Adrenal gland (tissue), 12 donors: ENCODE measurements around the gene ERI3. TPM values are rescaled to one million over a fixed set of nuclear protein-coding genes. Genes with fewer than 3 reads are reported as not detected.

ENCODE experiments used
- DNase-seq, 7 donors: peaks; one replicate each; pipeline ENCODE4 v3.0.0-alpha.2; 2019 to 2020
- H3K27ac ChIP-seq, 5 donors: fragments of 200-600 bp; sonication (generic) in 4 of 5; 1 replicate in 3 of 5; 2 replicates in 2 of 5; pipeline versions ENCODE4 v1.5.1 to v1.8.0; 2016 to 2020; ENCODE audit warnings: mild to moderate bottlenecking in 1 of 5
- H3K27me3 ChIP-seq: fragments of 200-600 bp; 2 replicates; pipeline ENCODE4 v1.8.0; 2021
- H3K36me3 ChIP-seq, 2 donors: fragments of 200-600 bp; replicated peaks in 1 of 2; 1 replicate in 1 of 2; 2 replicates in 1 of 2; pipeline versions ENCODE4 v1.5.1 to v1.8.0; 2018 to 2022
- H3K4me1 ChIP-seq, 2 donors: fragments of 200-600 bp; replicated peaks in 1 of 2; 1 replicate in 1 of 2; 2 replicates in 1 of 2; pipeline versions ENCODE4 v1.5.1 to v1.8.0; 2018 to 2021
- H3K4me3 ChIP-seq, 4 donors: fragments of 200-600 bp; sonication (generic) in 3 of 4; one replicate each; pipeline ENCODE4 v1.5.1; 2016 to 2018
- H3K9me3 ChIP-seq, 3 donors: fragments of 200-600 bp; sonication (generic) in 1 of 3; replicated peaks in 1 of 3; 1 replicate in 2 of 3; 2 replicates in 1 of 3; pipeline versions ENCODE4 v1.5.1 to v1.8.0; 2016 to 2021
- CTCF ChIP-seq, 6 experiments: fragments of 450-650 bp in 4 of 6; fragments of 200-600 bp in 2 of 6; sonication (generic) in 1 of 6; IDR thresholded peaks; 1 replicate in 5 of 6; 2 replicates in 1 of 6; pipeline versions ENCODE4 v1.5.1 to v1.8.0; 2016 to 2021; ENCODE audit warnings: antibody characterized with exemption in 6 of 6, mild to moderate bottlenecking in 2 of 6, moderate library complexity in 1 of 6
- POLR2A ChIP-seq, 2 donors: fragments of 450-650 bp; IDR thresholded peaks; one replicate each; pipeline ENCODE4 v1.6.1; 2017; ENCODE audit warnings: antibody characterized with exemption in 2 of 2, mild to moderate bottlenecking in 2 of 2, moderate library complexity in 1 of 2
- WGBS, 4 donors: extraction: QIAGEN DNeasy Blood & Tissue Kit in 2 of 4; methylation state at CpG; one replicate each; pipeline versions ENCODE4 v1.1.5 to v1.1.7; 2013 to 2017; 5-methylcytosine and 5-hydroxymethylcytosine counted together
- intact Hi-C, 2 donors: fragments of 100-400 bp; cut with DNase I; formaldehyde crosslinking; loops; one replicate each; pipeline versions ENCODE4 v1.14.1 to v1.15.0; 2022 to 2023
- polyA plus RNA-seq, 3 donors: library from polyadenylated mRNA; stranded (reverse); fragments of 200-250 nt in 2 of 3; fragments of 350-450 nt in 1 of 3; fragmentation: Illumina TruSeq in 1 of 3; extraction: RNeasy Lipid Tissue Mini Kit (QIAGEN cat#74804) in 1 of 3; gene quantifications; one replicate each; pipeline ENCODE4 v1.2.3, GENCODE V29; 2013 to 2014
- total RNA-seq, 9 donors: library from RNA; depleted of rRNA in 4 of 9; stranded (reverse); fragments of >200 nt in 4 of 9; fragments of 120-200 nt in 1 of 9; fragmentation: NEBNext Ultra II Directional in 1 of 9; extraction: Animal tissue kit (Norgen Biotek cat#: 25700) in 1 of 9; gene quantifications; one replicate each; pipeline versions ENCODE4 v1.1.0 to v1.2.4, GENCODE V29; 2013 to 2023
- donor health status: healthy with polysubstance abuse.
- donor health status: Bipolar disorder and iron deficiency.
- donor health status: DM: yes; HTN: yes; CAD: no.
- donor health status: DM: no; HTN: no; CAD: no.
- donor health status: DM: no; HTN: no; CAD: no.
- donor health status: DM: yes; HTN: yes; CAD: no.

ERI3 gene
- total and polyA plus RNA-seq, 12 donors: 33.8 to 68.4 (median 46.7) TPM

GRCh38 chr1:44288883-44289282, 66.2 kb downstream of the ERI3 start:
- TF ChIP-seq POLR2A (IDR thresholded peaks at IDR 0.05): no peak
- no peak for TF ChIP-seq CTCF (IDR thresholded peaks at IDR 0.05)
- 89 to 99% (median 97%) methylated on average over 4 of the region's 4 CpGs for WGBS, 4 donors
- H3K4me3 ChIP-seq: no peak overlapping the region
- no peaks in the 10 kb centered on the region for H3K27me3 ChIP-seq
- no peaks in the 10 kb centered on the region for H3K9me3 ChIP-seq
- no peak for DNase-seq
- H3K27ac ChIP-seq: no peak overlapping the region
- intact Hi-C loops: no loop called here
- H3K4me1 ChIP-seq: peaks cover 0 to 2% of the 10 kb centered on the region in 2 donors
- no peaks in the 10 kb centered on the region for H3K36me3 ChIP-seq

GRCh38 chr1:44284184-44284583, 70.9 kb downstream of the ERI3 start:
- Histone ChIP-seq H3K9me3 (no peaks in the 10 kb centered on the region), H3K4me3 (no peak overlapping the region), H3K27ac (no peak overlapping the region), H3K36me3 (no peaks in the 10 kb centered on the region), H3K27me3 (no peaks in the 10 kb centered on the region), H3K4me1 (peaks cover 0 to 11% of the 10 kb centered on the region in 2 donors)
- intact Hi-C loops: no loop called here
- TF ChIP-seq CTCF (IDR thresholded peaks at IDR 0.05) (no peak), POLR2A (IDR thresholded peaks at IDR 0.05) (no peak)
- DNase-seq: no peak
- 86 to 98% (median 94%) methylated on average over 2 of the region's 2 CpGs for WGBS, 4 donors

DNA sequence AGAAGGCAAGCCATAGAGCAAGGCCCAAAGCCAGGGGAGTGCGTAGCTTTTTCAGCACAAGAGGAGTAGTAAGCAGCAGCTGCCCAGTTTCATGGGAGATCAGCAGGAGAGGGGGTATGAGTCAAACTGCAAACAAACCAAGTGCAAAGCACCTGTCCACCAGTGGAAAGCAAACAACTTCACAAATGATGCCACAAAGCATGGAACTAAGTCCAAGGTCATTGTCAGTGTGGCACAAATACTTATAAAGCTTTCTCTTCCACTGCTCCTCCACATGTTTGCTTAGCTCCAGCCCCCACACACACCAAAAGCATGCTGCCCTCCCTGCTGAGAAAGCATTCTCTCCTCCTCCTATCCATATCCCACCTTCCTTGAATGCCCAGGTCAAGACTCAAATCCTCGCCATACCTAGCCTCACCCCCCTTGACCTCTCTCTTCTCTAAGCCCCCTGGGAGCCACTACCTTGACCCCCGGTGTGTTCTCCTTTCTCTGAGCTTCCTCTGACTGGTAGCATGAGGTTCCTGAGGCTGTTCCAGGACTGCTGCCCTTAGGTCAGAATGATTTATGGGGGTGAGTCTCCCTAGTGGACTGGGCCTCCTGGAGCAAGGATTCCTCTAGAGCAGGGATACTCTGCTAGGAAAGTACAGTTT, 71.4 kb downstream of the ERI3 start:
- Histone ChIP-seq H3K4me1 (peaks cover 0 to 11% of the 10 kb centered on the region in 2 donors), H3K4me3 (no peak overlapping the region), H3K27ac (no peak overlapping the region), H3K36me3 (no peaks in the 10 kb centered on the region), H3K27me3 (no peaks in the 10 kb centered on the region), H3K9me3 (no peaks in the 10 kb centered on the region)
- TF ChIP-seq CTCF (IDR thresholded peaks at IDR 0.05) (no peak), POLR2A (IDR thresholded peaks at IDR 0.05) (no peak)
- intact Hi-C loops: no loop called here
- DNase-seq: no peak
- 91 to 96% (median 95%) methylated on average over 3 of the region's 3 CpGs for WGBS, 4 donors

DNA sequence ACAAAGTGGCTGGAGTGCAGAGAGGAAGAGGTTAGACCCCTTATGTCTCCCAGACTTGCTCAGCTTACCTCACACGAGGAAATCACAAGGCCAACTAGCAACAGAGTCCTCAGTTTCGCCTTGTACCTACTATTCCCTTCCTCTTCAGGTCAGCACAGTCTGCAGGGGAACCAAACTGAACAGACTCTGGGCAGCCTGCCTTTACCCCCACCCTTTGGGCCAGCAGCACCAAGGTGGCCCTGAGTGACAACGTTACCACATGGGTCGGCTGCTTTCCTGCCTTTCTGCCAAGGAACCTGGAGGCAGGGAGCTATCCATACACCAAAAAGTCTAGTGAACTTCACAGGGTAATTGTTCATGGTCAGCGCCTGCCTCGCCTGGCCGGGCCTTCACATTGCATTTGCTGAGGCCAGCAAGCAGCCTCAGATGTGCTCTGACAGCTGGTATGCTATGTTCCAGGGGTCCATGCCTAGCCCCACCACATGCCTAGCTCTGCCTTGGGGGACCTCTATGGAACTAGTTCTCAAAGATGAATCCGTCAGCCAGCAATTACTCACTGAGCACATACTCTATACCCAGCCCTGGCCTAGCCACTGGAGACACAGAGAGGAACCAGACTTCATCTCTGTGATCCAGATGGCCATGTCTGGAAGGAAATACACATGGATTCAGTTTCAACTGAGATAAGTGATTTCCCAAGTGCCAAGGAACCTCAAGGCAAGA, 72.2 kb downstream of the ERI3 start:
- no peak for TF ChIP-seq POLR2A (IDR thresholded peaks at IDR 0.05)
- TF ChIP-seq CTCF (IDR thresholded peaks at IDR 0.05): no peak
- 71 to 83% (median 78%) methylated on average over 8 of the region's 8 CpGs for WGBS, 4 donors
- Histone ChIP-seq H3K27me3 (no peaks in the 10 kb centered on the region), H3K27ac (no peak overlapping the region), H3K4me1 (peaks cover 0 to 11% of the 10 kb centered on the region in 2 donors), H3K4me3 (no peak overlapping the region), H3K36me3 (no peaks in the 10 kb centered on the region), H3K9me3 (no peaks in the 10 kb centered on the region)
- intact Hi-C loops: no loop called here
- peak in 1 of 7 donors; percentile 14 for DNase-seq
